H9 (cell line): ENCODE data around the gene TCF7L1. TPM values are rescaled to one million over a fixed set of nuclear protein-coding genes. Genes with fewer than 3 reads are reported as not detected.

Experiments
- DNase-seq: peaks from one replicate; pipeline ENCODE4 v3.0.0-alpha.2; 2017
- H2AFZ ChIP-seq: one replicate; pipeline ENCODE4 v1.6.1; 2013; ENCODE audit warnings: mild to moderate bottlenecking, low read length, control low read depth, moderate library complexity
- H2AK5ac ChIP-seq: 2 replicates; pipeline ENCODE4 v1.6.1; 2013; ENCODE audit warnings: low read length, control low read depth, mixed read lengths; ENCODE audit not compliant: insufficient read length
- H2BK120ac ChIP-seq: one replicate; pipeline ENCODE4 v1.6.1; 2013; ENCODE audit warnings: low read depth, mild to moderate bottlenecking, low read length, control low read depth, inconsistent platforms; ENCODE audit not compliant: poor library complexity, severe bottlenecking
- H2BK12ac ChIP-seq: 2 replicates; pipeline ENCODE4 v1.6.1; 2013; ENCODE audit warnings: low read length, control low read depth, mixed read lengths, low read depth; ENCODE audit not compliant: insufficient read length
- H2BK15ac ChIP-seq: 2 replicates; pipeline ENCODE4 v1.6.1; 2013; ENCODE audit warnings: low read depth, low read length, control low read depth
- H2BK20ac ChIP-seq: one replicate; pipeline ENCODE4 v1.6.1; 2013; ENCODE audit warnings: low read depth, mild to moderate bottlenecking, low read length, control low read depth, inconsistent platforms; ENCODE audit not compliant: poor library complexity, severe bottlenecking
- H2BK5ac ChIP-seq: 2 replicates; pipeline ENCODE4 v1.6.1; 2013; ENCODE audit warnings: low read length, control low read depth, mixed read lengths; ENCODE audit not compliant: insufficient read length
- H3K14ac ChIP-seq: 2 replicates; pipeline ENCODE4 v1.6.1; 2013; ENCODE audit warnings: low read length, control low read depth; ENCODE audit not compliant: insufficient read depth
- H3K18ac ChIP-seq: 2 replicates; pipeline ENCODE4 v1.6.1; 2013; ENCODE audit warnings: low read depth, mild to moderate bottlenecking, mixed read lengths, low read length, control low read depth; ENCODE audit not compliant: insufficient read length
- H3K23ac ChIP-seq: 2 replicates; pipeline ENCODE4 v1.6.1; 2013; ENCODE audit warnings: low read length, control low read depth, mixed read lengths, low read depth; ENCODE audit not compliant: insufficient read length
- H3K23me2 ChIP-seq: 2 replicates; pipeline ENCODE4 v1.6.1; 2013; ENCODE audit warnings: low read depth, mild to moderate bottlenecking, mixed read lengths, low read length, control low read depth; ENCODE audit not compliant: insufficient read length, poor library complexity, severe bottlenecking
- H3K27ac ChIP-seq: 2 replicates; pipeline ENCODE4 v1.5.1; 2013; ENCODE audit warnings: low read length, control low read depth, mixed read lengths, low read depth; ENCODE audit not compliant: insufficient read length
- H3K27me3 ChIP-seq: 2 replicates; pipeline ENCODE4 v1.6.1; 2013; ENCODE audit warnings: low read length, control low read depth, inconsistent platforms; ENCODE audit not compliant: insufficient read depth
- H3K4ac ChIP-seq: 2 replicates; pipeline ENCODE4 v1.6.1; 2013; ENCODE audit warnings: low read depth, mild to moderate bottlenecking, control low read depth, inconsistent platforms, low read length, moderate library complexity
- H3K4me1 ChIP-seq: 2 replicates; pipeline ENCODE4 v1.6.1; 2013; ENCODE audit warnings: low read length, control low read depth, inconsistent platforms; ENCODE audit not compliant: insufficient read depth
- H3K4me2 ChIP-seq: 2 replicates; pipeline ENCODE4 v1.6.1; 2013; ENCODE audit warnings: low read length, control low read depth, mixed read lengths; ENCODE audit not compliant: insufficient read length, insufficient read depth
- H3K56ac ChIP-seq: 2 replicates; pipeline ENCODE4 v1.6.1; 2013; ENCODE audit warnings: low read depth, mild to moderate bottlenecking, mixed read lengths, low read length, control low read depth; ENCODE audit not compliant: insufficient read length
- H3K79me1 ChIP-seq: 2 replicates; pipeline ENCODE4 v1.6.1; 2013; ENCODE audit warnings: low read depth, mild to moderate bottlenecking, moderate library complexity, low read length, control low read depth, inconsistent platforms; ENCODE audit not compliant: insufficient read depth, poor library complexity, severe bottlenecking
- H3K79me2 ChIP-seq: 2 replicates; pipeline ENCODE4 v1.6.1; 2013; ENCODE audit warnings: low read length, control low read depth, inconsistent platforms; ENCODE audit not compliant: insufficient read depth
- H3K9ac ChIP-seq: 2 replicates; pipeline ENCODE4 v1.6.1; 2013; ENCODE audit warnings: low read length, control low read depth, mixed read lengths; ENCODE audit not compliant: insufficient read length; ENCODE audit errors: extremely low read depth
- H3K9me3 ChIP-seq: one replicate; pipeline ENCODE4 v1.6.1; 2013; ENCODE audit warnings: low read depth, low read length, inconsistent platforms; ENCODE audit not compliant: control insufficient read depth
- H3T11ph ChIP-seq: one replicate; pipeline ENCODE4 v1.6.1; 2013; ENCODE audit warnings: mild to moderate bottlenecking, low read length, control low read depth, inconsistent platforms
- H4K20me1 ChIP-seq: one replicate; pipeline ENCODE4 v1.6.1; 2013; ENCODE audit not compliant: control insufficient read depth, insufficient read length, insufficient read depth
- H4K5ac ChIP-seq: 2 replicates; pipeline ENCODE4 v1.6.1; 2013; ENCODE audit warnings: low read depth, mild to moderate bottlenecking, mixed read lengths, low read length, control low read depth; ENCODE audit not compliant: insufficient read length
- H4K8ac ChIP-seq: replicated peaks from 2 replicates; pipeline ENCODE4 v1.6.1; 2013; ENCODE audit warnings: low read length, control low read depth, mixed read lengths, low read depth; ENCODE audit not compliant: insufficient read length
- H4K91ac ChIP-seq: 2 replicates; pipeline ENCODE4 v1.6.1; 2013; ENCODE audit warnings: low read depth, mild to moderate bottlenecking, moderate library complexity, mixed read lengths, low read length, control low read depth; ENCODE audit not compliant: insufficient read length
- H3K27ac Mint-ChIP-seq, 3 experiments: 2 replicates in 2 of 3; 3 replicates in 1 of 3; pipeline ENCODE4 v1.8.0; 2020 to 2021; ENCODE audit warnings: mixed read lengths in 3 of 3, mild to moderate bottlenecking in 1 of 3, moderate library complexity in 1 of 3
- H3K27me3 Mint-ChIP-seq: 2 replicates; pipeline ENCODE4 v1.8.0; 2021; ENCODE audit warnings: low read depth, mild to moderate bottlenecking, moderate library complexity, mixed read lengths
- H3K36me3 Mint-ChIP-seq, 3 experiments: 2 replicates in 2 of 3; 3 replicates in 1 of 3; pipeline ENCODE4 v1.8.0; 2020 to 2021; ENCODE audit warnings: low read depth in 3 of 3, mixed read lengths in 3 of 3; ENCODE audit not compliant: insufficient read depth in 1 of 3
- H3K4me1 Mint-ChIP-seq, 2 experiments: 2 replicates each; pipeline ENCODE4 v1.8.0; 2020; ENCODE audit warnings: mixed read lengths in 2 of 2
- H3K4me3 Mint-ChIP-seq, 2 experiments: 2 replicates in 1 of 2; 3 replicates in 1 of 2; pipeline ENCODE4 v1.8.0; 2020 to 2021; ENCODE audit warnings: mild to moderate bottlenecking in 2 of 2, mixed read lengths in 2 of 2, moderate library complexity in 1 of 2
- H3K9me3 Mint-ChIP-seq, 2 experiments: 2 replicates in 1 of 2; 3 replicates in 1 of 2; pipeline ENCODE4 v1.8.0; 2020; ENCODE audit warnings: mild to moderate bottlenecking in 2 of 2, mixed read lengths in 2 of 2, moderate library complexity in 1 of 2
- CTCF ChIP-seq: fragments of 200-600 bp; sonication (generic); conservative IDR thresholded peaks from 3 replicates; pipeline ENCODE4 v1.8.0; 2021; ENCODE audit warnings: antibody characterized with exemption, mild to moderate bottlenecking
- WGBS: extraction: QIAGEN DNeasy Blood & Tissue Kit; methylation state at CpG from one replicate; pipeline ENCODE4 v1.1.7; 2013; ENCODE audit warnings: missing lambda C conversion rate, low lambda C conversion rate, mixed read lengths; ENCODE audit not compliant: insufficient read length; ENCODE audit errors: extremely low coverage; 5-methylcytosine and 5-hydroxymethylcytosine counted together
- total RNA-seq: library from RNA; stranded (reverse); gene quantifications from 2 replicates; pipeline ENCODE4 v1.2.1, GENCODE V29; 2021

Gene TCF7L1
- total RNA-seq, 1 experiment from 2014 or later = 112 TPM

DNA sequence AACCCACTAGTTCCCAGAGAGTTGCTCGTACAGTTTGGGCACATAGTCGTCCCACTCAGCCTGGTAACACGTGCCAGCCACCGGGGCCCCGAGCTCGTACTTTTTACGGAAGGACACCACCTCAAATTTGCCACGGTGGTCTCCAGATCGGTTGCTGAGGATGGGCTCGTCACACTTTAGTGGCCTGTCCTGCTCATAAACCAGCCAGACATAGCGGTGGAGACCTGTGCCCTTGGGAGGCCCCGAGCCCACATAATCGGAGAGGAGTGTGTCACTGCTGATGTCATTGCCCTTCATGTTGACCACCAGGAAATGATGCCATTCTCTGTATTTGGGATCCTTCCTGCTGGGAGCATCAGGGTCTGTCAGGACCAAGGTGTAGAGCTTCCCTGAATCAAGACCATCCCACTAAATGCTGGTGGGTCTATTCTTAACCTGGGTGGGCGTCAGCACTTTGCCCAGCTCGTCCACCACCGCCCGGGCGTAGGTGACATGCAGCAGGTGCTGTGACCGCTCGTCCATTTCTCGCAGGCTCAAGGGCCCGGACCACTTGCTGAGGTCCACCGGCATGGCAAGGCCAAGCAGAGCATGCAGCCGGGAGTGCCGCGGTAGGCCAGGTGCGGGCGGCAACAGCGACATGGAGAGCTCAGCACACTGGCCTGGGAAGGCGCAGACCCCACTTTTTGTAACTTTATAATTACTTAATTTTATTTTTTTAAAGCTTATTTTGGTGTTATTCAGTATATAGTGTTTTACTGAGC lies 208.3 kb downstream of the TCF7L1 start:
- Histone ChIP-seq H3K4ac (no peak overlapping the region), H3K23me2 (no peaks in the 10 kb centered on the region), H3K4me2 (no peak overlapping the region), H3K27ac (no peak overlapping the region), H2AFZ (no peak overlapping the region), H2BK12ac (no peak overlapping the region), H4K5ac (no peak overlapping the region), H3K79me2 (no peaks in the 10 kb centered on the region), H3K56ac (no peak overlapping the region), H3K27me3 (no peaks in the 10 kb centered on the region), H3K4me1 (peaks cover 4% of the 10 kb centered on the region; the same call in 1 of the 2 replicates), H2BK20ac (no peak overlapping the region), H2BK5ac (no peak overlapping the region), H4K20me1 (no peaks in the 10 kb centered on the region), H2BK15ac (no peak overlapping the region), H4K8ac (no peak overlapping the region), H2BK120ac (no peak overlapping the region), H4K91ac (no peak overlapping the region), H3K14ac (no peak overlapping the region), H3K79me1 (no peaks in the 10 kb centered on the region), H3K9ac (no peak overlapping the region), H3K23ac (no peak overlapping the region), H2AK5ac (no peak overlapping the region), H3K18ac (no peak overlapping the region), H3K9me3 (no peaks in the 10 kb centered on the region), H3T11ph (no peak overlapping the region)
- Mint-ChIP-seq H3K4me3 (no peak overlapping the region), H3K27me3 (peaks cover 8% of the 10 kb centered on the region), H3K27ac (no peak overlapping the region; a peak in 1 of 7 replicates), H3K4me1 (peaks cover 11 to 17% of the 10 kb centered on the region in 2 experiments), H3K36me3 (peaks cover 0 to 22% (median 2%) of the 10 kb centered on the region in 3 experiments; a peak in 3 of 7 replicates), H3K9me3 (no peaks in the 10 kb centered on the region)
- no CpG with 5 or more reads among the region's 30 CpGs for WGBS
- DNase-seq = no peak
- TF ChIP-seq CTCF = no peak
